GM18511 (cell line): ENCODE results near the gene NDUFS4.
A peak's percentile ranks its signal among the peaks of the same experiment; 100 is the strongest.
"Not testable (repeated sequence)": the region's sequence is repeated elsewhere in the genome, so short reads cannot be mapped to it uniquely, and the experiment has no call there.

Experiments used
- ATAC-seq: cut with Tn5 transposase; IDR thresholded peaks from one replicate; pipeline ENCODE4 v1.9.1; 2021; ENCODE audit warnings: mild to moderate bottlenecking, moderate library complexity; ENCODE audit not compliant: unreplicated experiment

NDUFS4 gene

DNA sequence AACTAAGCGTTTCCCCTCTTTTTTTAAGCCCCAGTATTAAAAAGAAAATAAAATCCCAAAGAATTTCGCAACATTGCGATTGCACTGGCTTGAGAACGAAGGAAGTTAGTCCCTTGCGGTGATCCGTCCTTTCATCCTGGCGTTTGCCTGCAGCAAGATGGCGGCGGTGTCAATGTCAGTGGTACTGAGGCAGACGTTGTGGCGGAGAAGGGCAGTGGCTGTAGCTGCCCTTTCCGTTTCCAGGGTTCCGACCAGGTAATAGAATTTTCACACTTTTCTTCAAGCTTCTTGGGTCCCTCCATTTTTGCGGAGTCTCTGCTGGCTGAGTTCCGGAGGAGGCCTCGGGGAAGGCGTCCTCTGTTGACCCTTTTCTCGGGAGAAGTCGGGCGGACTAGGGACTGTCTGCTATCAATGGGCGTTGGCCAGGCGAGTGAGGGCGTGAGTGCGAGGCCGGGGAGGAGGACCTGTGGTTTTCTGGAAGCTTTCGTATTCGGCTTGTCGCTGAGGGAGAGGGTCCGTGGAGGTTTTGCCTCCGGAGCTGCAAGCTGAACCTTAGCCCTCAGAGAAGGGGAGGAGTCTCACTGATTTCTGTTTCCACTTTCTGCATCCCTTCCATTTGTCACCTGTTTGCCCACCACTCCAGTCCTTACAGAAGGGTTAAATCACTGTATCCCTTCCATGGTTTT lies at the start of gene NDUFS4:
NDUFS4 (plus strand) TSS at position 134 of the 686 bp plus-strand sequence; CDS start at position 158, 24 bp downstream.
- peak; percentile 96 for ATAC-seq

GRCh38 chr5:53512539-53512938 lies 47.9 kb upstream of the NDUFS4 start:
- no peak for ATAC-seq

DNA sequence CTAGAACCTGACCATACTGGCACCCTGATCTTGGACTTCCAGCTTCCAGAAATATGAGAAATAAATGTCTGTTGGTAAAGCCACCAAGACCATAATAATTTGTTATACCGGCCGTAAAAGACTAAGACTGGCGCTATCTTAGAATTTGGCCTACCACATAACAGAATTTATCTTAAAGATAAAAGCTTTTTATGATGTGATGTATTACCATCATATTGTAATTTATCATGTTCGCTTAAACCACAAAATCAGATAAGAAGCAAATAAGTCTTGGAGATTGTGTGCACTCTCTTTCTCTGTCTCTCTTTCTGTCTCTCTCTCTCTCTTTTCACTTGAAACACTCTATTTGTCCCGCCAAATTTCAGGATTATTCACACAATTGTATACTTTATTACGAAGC lies 44.5 kb upstream of the NDUFS4 start:
- ATAC-seq, result no peak

- no peak for ATAC-seq
These were observed 39.6 kb upstream of the NDUFS4 start for GRCh38 chr5:53520813-53521212.

DNA sequence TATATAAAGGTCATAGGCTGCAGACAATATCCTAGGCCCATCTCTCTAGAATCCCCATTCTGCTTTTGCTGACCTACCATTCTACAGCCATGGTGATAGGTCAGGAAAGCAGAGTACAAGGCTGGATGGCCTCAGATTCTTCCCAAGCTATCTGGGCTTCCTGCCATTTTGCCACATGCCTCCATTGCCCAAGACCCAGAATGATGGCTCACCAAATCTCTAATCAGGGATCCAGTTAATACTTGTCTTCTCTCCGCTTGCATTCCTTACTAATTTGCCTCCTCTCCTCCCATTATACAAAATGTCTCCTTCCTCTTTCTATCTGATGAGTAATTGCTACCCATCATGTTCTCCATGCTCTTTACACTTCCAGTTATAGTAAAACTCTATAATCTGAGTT lies 22.7 kb upstream of the NDUFS4 start:
- ATAC-seq, result no peak

DNA sequence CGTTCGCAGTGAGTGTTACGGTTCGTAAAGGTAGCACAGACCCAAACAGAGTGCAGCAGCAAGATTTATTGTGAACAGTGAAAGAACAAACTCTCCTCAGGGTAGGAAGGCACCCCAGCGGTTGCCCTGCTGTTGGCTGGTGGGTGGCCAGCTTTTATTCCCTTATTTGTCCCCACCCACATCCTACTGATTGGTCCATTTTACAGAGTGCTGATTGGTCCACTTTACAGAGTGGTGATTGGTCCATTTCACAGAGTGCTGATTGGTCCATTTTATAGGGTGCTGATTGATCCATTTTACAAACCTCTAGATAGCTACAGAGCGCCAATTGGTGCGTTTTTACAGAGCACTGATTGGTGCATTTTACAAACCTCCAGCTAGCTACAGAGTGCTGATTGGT lies 19.7 kb upstream of the NDUFS4 start:
- not testable (repeated sequence) for ATAC-seq

DNA sequence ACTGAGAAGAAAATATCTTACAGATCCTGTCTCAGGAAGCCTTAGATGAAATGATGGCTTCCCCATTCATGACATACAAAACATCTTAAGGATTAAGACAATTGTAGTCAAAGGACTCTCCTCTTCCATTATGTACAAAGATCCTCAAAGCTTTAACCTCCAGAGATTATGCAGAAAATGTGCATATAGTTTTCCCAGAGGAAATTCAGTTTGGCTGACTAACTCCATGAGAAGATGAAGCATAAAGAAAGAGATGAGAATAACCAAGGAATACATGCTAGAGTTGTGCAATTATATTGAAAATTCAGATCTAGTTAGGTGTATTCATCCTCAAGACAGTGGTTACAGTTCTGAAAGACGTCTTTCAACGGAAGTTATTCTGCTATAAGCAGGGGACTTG lies 18.6 kb upstream of the NDUFS4 start:
- no peak for ATAC-seq

- ATAC-seq, result no peak
These were observed 17.5 kb upstream of the NDUFS4 start for GRCh38 chr5:53542926-53543325.

GRCh38 chr5:53543401-53543800 lies 17.0 kb upstream of the NDUFS4 start:
- no peak for ATAC-seq

DNA sequence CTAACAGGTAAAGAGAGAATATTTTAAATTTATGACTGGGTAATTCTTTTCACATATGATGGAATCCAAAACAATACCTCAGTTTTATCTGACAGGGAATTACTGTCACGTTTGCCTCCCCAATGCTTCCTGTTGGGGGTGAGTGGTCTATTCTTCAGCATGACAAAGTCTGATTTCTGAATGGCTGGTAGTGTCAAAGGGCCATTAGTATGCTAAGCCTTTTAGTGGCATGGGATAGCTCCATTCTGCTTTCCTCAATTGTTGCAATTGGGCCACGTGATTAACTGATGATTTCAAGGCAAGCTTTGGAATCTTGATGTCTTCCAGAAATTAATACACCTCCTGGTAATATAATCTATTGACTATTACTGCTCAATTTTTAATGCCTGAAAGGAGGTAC lies 14.7 kb upstream of the NDUFS4 start:
- no peak for ATAC-seq

DNA sequence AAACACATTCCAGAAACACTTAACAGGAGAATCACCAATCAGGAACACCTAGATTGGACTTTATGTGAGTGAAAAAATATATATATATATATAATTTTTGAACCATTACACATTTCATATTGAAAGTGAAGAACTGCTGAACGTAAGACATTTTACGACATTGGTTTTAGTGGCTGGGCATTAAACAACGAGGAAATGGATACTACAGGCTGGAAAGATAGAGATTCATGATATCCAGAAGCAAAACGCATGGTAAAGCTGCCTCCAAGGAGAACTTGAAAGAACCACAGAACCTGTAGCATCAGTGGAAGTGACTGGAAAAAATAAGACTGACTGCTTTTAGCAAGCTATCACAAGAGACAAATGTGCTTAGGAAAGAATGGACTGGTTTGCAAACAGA lies 13.2 kb upstream of the NDUFS4 start:
- ATAC-seq, result no peak

DNA sequence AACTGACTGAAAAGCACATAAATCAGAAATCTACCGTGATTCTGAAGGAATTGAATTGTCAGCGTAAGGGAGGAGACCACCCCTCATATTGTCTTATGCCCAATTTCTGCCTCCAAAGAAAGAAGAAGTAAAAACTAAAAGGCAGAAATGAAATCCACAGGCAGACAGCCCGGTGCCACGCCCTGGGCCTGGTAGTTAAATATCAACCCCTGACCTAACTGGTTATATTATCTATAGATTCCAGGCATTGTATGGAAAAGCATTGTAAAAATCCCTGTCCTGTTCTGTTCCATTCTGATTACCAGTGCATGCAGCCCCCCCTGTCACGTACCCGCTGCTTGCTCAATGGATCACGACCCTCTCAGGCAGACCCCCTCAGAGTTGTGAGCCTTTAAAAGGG lies 11.9 kb upstream of the NDUFS4 start:
- not testable (repeated sequence) for ATAC-seq

GRCh38 chr5:53549792-53550191 lies 10.6 kb upstream of the NDUFS4 start:
- no peak for ATAC-seq

- no peak for ATAC-seq
These were observed 7.9 kb upstream of the NDUFS4 start for GRCh38 chr5:53552561-53552960.

DNA sequence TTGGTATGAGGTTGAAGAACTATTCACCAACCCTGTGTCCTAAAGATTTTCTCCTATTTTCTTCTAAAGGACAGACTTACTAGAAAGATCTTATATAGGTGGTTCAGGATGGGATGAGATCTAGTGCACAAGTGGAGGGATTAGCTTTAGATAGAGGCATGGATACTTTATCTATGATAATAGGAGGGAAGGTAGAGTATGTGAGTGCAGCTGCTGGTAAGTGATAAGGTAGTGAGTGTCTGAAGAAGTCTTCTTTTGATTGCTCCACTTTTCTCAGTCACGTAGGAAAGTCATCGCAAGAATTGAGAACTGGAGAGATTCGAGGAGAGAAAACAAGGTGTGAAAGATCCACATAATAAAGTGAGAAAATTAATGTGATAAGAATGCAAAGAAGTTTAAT lies 6.0 kb upstream of the NDUFS4 start:
- no peak for ATAC-seq

GRCh38 chr5:53555160-53555559 lies 5.3 kb upstream of the NDUFS4 start:
- no peak for ATAC-seq

DNA sequence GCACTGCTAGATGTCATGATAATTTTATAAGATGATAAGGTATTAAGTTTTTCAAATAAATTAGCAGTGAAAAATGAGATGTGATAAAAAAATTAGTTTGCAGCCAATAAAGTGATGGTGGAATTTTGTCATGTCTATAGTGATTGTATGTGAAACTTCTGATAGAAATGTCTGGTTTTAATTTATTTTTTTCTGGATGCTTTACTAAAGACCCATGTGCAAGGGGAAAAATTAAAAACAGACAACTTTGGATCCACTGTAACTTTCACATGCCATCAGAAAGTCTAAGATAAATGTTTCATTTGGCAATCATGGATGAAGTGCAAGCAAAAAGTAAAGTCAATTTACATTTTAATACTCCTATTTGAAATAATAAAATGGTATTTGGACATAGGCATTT lies 4.4 kb upstream of the NDUFS4 start:
- no peak for ATAC-seq

DNA sequence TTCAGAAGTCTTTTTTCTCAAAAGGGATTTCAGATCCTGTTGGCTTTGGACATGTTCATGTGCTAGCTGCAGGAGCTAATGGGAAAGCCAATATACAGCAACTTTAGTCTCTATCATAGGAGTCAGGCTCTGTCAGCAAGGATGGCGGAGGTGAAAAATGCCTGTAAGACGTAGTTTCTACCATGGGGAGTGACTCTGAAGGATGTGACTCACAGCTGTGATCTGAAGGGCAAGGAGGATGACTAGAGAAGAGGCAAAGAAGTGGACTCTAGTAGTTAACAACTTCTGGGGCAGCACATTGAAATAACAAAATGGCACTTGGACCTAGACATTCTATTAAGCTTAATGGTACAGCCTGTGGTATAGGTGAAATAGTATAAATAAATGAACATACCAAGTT lies 3.1 kb upstream of the NDUFS4 start:
- no peak for ATAC-seq

- ATAC-seq, result no peak
These were observed 1.5 kb upstream of the NDUFS4 start for GRCh38 chr5:53558966-53559365.

DNA sequence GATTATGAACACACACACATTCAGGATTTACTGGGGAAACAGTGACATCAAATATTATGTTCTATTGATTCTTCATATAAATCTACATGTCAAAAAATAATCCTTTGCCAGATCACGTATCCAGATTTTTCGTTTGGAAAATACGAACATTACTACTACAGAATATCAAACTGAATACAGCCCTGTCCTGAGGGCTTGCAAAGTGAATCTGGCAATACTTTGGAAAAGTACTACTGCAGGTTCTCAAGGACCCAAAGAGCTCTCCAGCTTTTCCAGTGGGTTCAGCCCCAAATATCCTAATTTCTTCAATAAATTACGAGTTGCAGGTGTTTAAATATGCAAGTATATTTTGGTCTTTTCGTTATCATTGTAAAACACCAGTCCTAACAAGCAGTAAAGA lies 411 bp upstream of the NDUFS4 start:
- ATAC-seq, result peak; percentile 23

- no peak for ATAC-seq
These were observed 8.0 kb downstream of the NDUFS4 start for GRCh38 chr5:53568401-53568800.

DNA sequence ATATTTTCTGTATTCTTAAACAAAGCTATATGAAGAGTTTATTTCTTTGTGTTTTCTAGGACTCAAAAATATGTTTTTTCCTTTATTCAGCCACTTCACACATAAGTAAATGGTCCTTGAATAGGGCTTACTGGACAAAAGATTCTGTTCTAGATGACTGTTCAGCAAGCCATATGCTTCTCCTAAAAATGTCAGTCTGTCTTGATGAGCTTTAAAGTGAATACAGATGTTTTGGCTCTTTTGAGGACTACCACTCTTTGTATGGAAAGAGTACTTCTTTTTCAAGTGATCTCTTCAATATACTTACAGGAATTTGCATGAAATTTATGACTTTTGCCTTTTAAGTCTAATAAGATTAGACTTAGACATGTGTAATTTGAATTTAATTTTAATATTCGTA lies 8.4 kb downstream of the NDUFS4 start:
- no peak for ATAC-seq

GRCh38 chr5:53569453-53569852 lies 9.0 kb downstream of the NDUFS4 start:
- no peak for ATAC-seq
